ENCODE data around the gene PTGIR. TPM values are rescaled to one million over a fixed set of nuclear protein-coding genes. Genes with fewer than 3 reads are reported as not detected.

Gene PTGIR
- total RNA-seq = 12.6 TPM
- long read RNA-seq, transcript PTGIR-201 (3 exons, 2,107 nt) = major isoform, 13 of 21 reads
- long read RNA-seq, partial matches to known transcripts = 5 of 21 reads
- long read RNA-seq, other reads (novel, unspliced or antisense) = 2 of 21 reads

GRCh38 chr19:46624958-46625661, at the start of gene PTGIR:
Gene PTGIR, minus strand, starts transcription at chr19:46625089. Its CDS starts 864 bp downstream, at chr19:46624225.
- Histone ChIP-seq H3K27ac (peak within 1 kb of the TSS; percentile 76), H3K4me3 (peak within 1 kb of the TSS; percentile 43), H3K4me1 (peaks cover 36% of the 10 kb centered on the region), H3K27me3 (no peaks in the 10 kb centered on the region), H3K9me3 (no peaks in the 10 kb centered on the region), H3K36me3 (no peaks in the 10 kb centered on the region)
- ATAC-seq (peak; percentile 59), DNase-seq (no peak)
- no peak for TF ChIP-seq CTCF (IDR thresholded peaks at IDR 0.05)
- intact Hi-C loops (cut with DNase I) = no loop called here

GRCh38 chr19:46670813-46671212, 45.9 kb upstream of the PTGIR start:
- ATAC-seq (no peak), DNase-seq (no peak)
- H3K9me3 ChIP-seq = no peaks in the 10 kb centered on the region
- no peaks in the 10 kb centered on the region for H3K27me3 ChIP-seq
- TF ChIP-seq CTCF (IDR thresholded peaks at IDR 0.05) = no peak
- peaks cover 34% of the 10 kb centered on the region for H3K36me3 ChIP-seq
- H3K4me3 ChIP-seq = no peak overlapping the region
- intact Hi-C loops (cut with DNase I) = loop anchor here (5.0 kb wide), 1 partner anchor 64 kb away; no protein-coding TSS in a partner anchor
- no peaks in the 10 kb centered on the region for H3K4me1 ChIP-seq
- H3K27ac ChIP-seq = no peak overlapping the region

- Histone ChIP-seq H3K27ac (no peak overlapping the region), H3K27me3 (no peaks in the 10 kb centered on the region), H3K4me3 (no peak overlapping the region), H3K4me1 (no peaks in the 10 kb centered on the region), H3K9me3 (no peaks in the 10 kb centered on the region), H3K36me3 (peaks cover 12% of the 10 kb centered on the region)
- ATAC-seq = no peak
- intact Hi-C loops (cut with DNase I) = no loop called here
- no peak for DNase-seq
- TF ChIP-seq CTCF (IDR thresholded peaks at IDR 0.05) = no peak
Observed at GRCh38 chr19:46668662-46669061, 43.8 kb upstream of the PTGIR start.

GRCh38 chr19:46665072-46665471, 40.2 kb upstream of the PTGIR start:
- H3K4me1 ChIP-seq = peaks cover 13% of the 10 kb centered on the region
- DNase-seq (no peak), ATAC-seq (no peak)
- no peaks in the 10 kb centered on the region for H3K36me3 ChIP-seq
- peaks cover 7% of the 10 kb centered on the region for H3K27me3 ChIP-seq
- intact Hi-C loops (cut with DNase I) = no loop called here
- H3K27ac ChIP-seq = no peak overlapping the region
- no peaks in the 10 kb centered on the region for H3K9me3 ChIP-seq
- TF ChIP-seq CTCF (IDR thresholded peaks at IDR 0.05) = no peak
- H3K4me3 ChIP-seq = no peak overlapping the region

GRCh38 chr19:46661735-46662592, 37.1 kb upstream of the PTGIR start:
- peak; percentile 90 for DNase-seq
- peaks cover 21% of the 10 kb centered on the region for H3K4me1 ChIP-seq
- peak overlapping the region; percentile 44 for H3K27ac ChIP-seq
- H3K9me3 ChIP-seq = no peaks in the 10 kb centered on the region
- ATAC-seq = peak; percentile 78
- peaks cover 30% of the 10 kb centered on the region for H3K27me3 ChIP-seq
- intact Hi-C loops (cut with DNase I) = loop anchor here (5.0 kb wide), 1 partner anchor 50 kb away; no protein-coding TSS in a partner anchor
- no peaks in the 10 kb centered on the region for H3K36me3 ChIP-seq
- H3K4me3 ChIP-seq = peak overlapping the region; percentile 48
- TF ChIP-seq CTCF (IDR thresholded peaks at IDR 0.05) = peak; percentile 90
